B cell (primary cell): ENCODE data around the gene ZNF564. TPM values are rescaled to one million over a fixed set of nuclear protein-coding genes. Genes with fewer than 3 reads are reported as not detected.

Source experiments
- ATAC-seq: fragments of 200-7000 bp; cut with Tn5 transposase; one replicate; pipeline ENCODE4 v1.10.0; 2021; ENCODE audit warnings: low read depth, mild to moderate bottlenecking, moderate number of reproducible peaks, moderate library complexity
- CTCF ChIA-PET: fragments of 350-600 bp; sonication (Branson Sonifier 250); formaldehyde crosslinking; loops from one replicate; lab custom pipeline; 2021; ENCODE audit warnings: antibody characterized with exemption, inconsistent platforms; lab: Charles Lee
- POLR2A ChIA-PET: fragments of 350-600 bp; sonication (Branson Sonifier 250); formaldehyde crosslinking; loops from one replicate; lab custom pipeline; 2021; ENCODE audit warnings: antibody characterized with exemption; lab: Charles Lee
- DNase-seq: peaks from one replicate; pipeline ENCODE4 v3.0.0; 2013
- H2AFZ ChIP-seq: 2 replicates; pipeline ENCODE4 v1.6.1; 2012; ENCODE audit warnings: mild to moderate bottlenecking, low read depth, low read length; ENCODE audit not compliant: insufficient read depth, poor library complexity, severe bottlenecking
- H3K27ac ChIP-seq, 2 donors: 1 replicate in 1 of 2; 2 replicates in 1 of 2; pipeline ENCODE4 v1.5.1; 2012 to 2013; ENCODE audit warnings: low read length in 2 of 2, mild to moderate bottlenecking in 2 of 2, moderate library complexity in 1 of 2
- H3K27me3 ChIP-seq, 4 experiments: fragments of 200-600 bp in 1 of 4; sonication (generic) in 1 of 4; replicated peaks in 1 of 4; 1 replicate in 2 of 4; 2 replicates in 2 of 4; pipeline versions ENCODE4 v1.6.1 to v1.7.0; 2013 to 2016; ENCODE audit warnings: low read length in 3 of 4, mild to moderate bottlenecking in 2 of 4, mixed read lengths in 1 of 4, moderate library complexity in 1 of 4; ENCODE audit not compliant: insufficient read depth in 4 of 4, control insufficient read depth in 3 of 4; ENCODE audit errors: control extremely low read depth in 1 of 4
- H3K36me3 ChIP-seq, 2 experiments: replicated peaks in 1 of 2; 1 replicate in 1 of 2; 2 replicates in 1 of 2; pipeline versions ENCODE4 v1.6.1 to v1.7.1; 2013; ENCODE audit warnings: low read length in 1 of 2; ENCODE audit not compliant: insufficient read depth in 2 of 2, control insufficient read depth in 1 of 2; ENCODE audit errors: control extremely low read depth in 1 of 2, extremely low read depth in 1 of 2
- H3K4me1 ChIP-seq, 2 donors: fragments of 200-600 bp in 1 of 2; sonication (generic) in 1 of 2; 1 replicate in 1 of 2; 2 replicates in 1 of 2; pipeline versions ENCODE4 v1.5.1 to v1.6.1; 2013 to 2017; ENCODE audit warnings: low read length in 2 of 2; ENCODE audit not compliant: control insufficient read depth in 2 of 2, insufficient read depth in 2 of 2
- H3K4me2 ChIP-seq: replicated peaks from 2 replicates; pipeline ENCODE3; 2012; ENCODE audit warnings: mild to moderate bottlenecking, low read depth, low read length; ENCODE audit not compliant: poor library complexity, severe bottlenecking
- H3K4me3 ChIP-seq, 5 experiments: fragments of 200-600 bp in 1 of 5; sonication (generic) in 1 of 5; 1 replicate in 3 of 5; 2 replicates in 2 of 5; pipeline versions ENCODE4 v1.5.1 to v1.7.0; 2011 to 2016; ENCODE audit warnings: low read length in 4 of 5, mild to moderate bottlenecking in 4 of 5, low read depth in 2 of 5, control low read depth in 1 of 5, moderate library complexity in 1 of 5; ENCODE audit not compliant: insufficient read depth in 1 of 5; ENCODE audit errors: control extremely low read depth in 1 of 5, extremely low read depth in 1 of 5
- H3K79me2 ChIP-seq: fragments of 200-600 bp; sonication (generic); one replicate; pipeline ENCODE4 v1.6.0; 2016; ENCODE audit warnings: low read length; ENCODE audit not compliant: control insufficient read depth, insufficient read depth
- H3K9ac ChIP-seq: fragments of 200-600 bp; sonication (generic); 2 replicates; pipeline ENCODE4 v1.6.1; 2017; ENCODE audit warnings: mild to moderate bottlenecking, low read length, moderate library complexity
- H3K9me3 ChIP-seq, 3 donors: one replicate each; pipeline versions ENCODE4 v1.6.1 to v1.7.1; 2013; ENCODE audit warnings: low read length in 2 of 3; ENCODE audit not compliant: control insufficient read depth in 2 of 3, insufficient read depth in 1 of 3; ENCODE audit errors: control extremely low read depth in 1 of 3
- H4K20me1 ChIP-seq: 2 replicates; pipeline ENCODE4 v1.6.0; 2012; ENCODE audit warnings: mild to moderate bottlenecking, low read length; ENCODE audit not compliant: insufficient read depth, control insufficient read depth, poor library complexity, severe bottlenecking
- H3K27ac Mint-ChIP-seq: one replicate; pipeline ENCODE4 v1.8.0; 2021; ENCODE audit warnings: mixed read lengths
- H3K27me3 Mint-ChIP-seq: one replicate; pipeline ENCODE4 v1.8.0; 2021; ENCODE audit warnings: mixed read lengths
- H3K4me1 Mint-ChIP-seq: one replicate; pipeline ENCODE4 v1.8.0; 2021; ENCODE audit warnings: mixed read lengths
- H3K4me3 Mint-ChIP-seq: one replicate; pipeline ENCODE4 v1.8.0; 2021; ENCODE audit warnings: mixed read lengths
- H3K9me3 Mint-ChIP-seq: one replicate; pipeline ENCODE4 v1.8.0; 2022; ENCODE audit warnings: mixed read lengths; ENCODE audit not compliant: insufficient read depth
- CTCF ChIP-seq: fragments of 200-600 bp; IDR thresholded peaks from one replicate; pipeline ENCODE4 v1.8.0; 2022; ENCODE audit warnings: antibody characterized with exemption, mild to moderate bottlenecking
- EZH2 ChIP-seq: IDR thresholded peaks from 2 replicates; pipeline ENCODE4 v1.6.1; 2012; ENCODE audit warnings: borderline replicate concordance, low read depth, mild to moderate bottlenecking, moderate library complexity, low read length; ENCODE audit not compliant: insufficient read depth, poor library complexity, severe bottlenecking
- WGBS: methylation state at CpG from one replicate; pipeline ENCODE4 v1.1.5; 2013; ENCODE audit warnings: missing lambda C conversion rate; ENCODE audit not compliant: insufficient coverage; 5-methylcytosine and 5-hydroxymethylcytosine counted together
- intact Hi-C: fragments of 100-400 bp; cut with micrococcal nuclease; formaldehyde crosslinking; loops from one replicate; pipeline ENCODE4 v1.10.0; 2022
- polyA plus RNA-seq: library from polyadenylated mRNA; depleted of rRNA; stranded (reverse); fragments of >200 nt; gene quantifications from 2 replicates; pipeline ENCODE4 v1.2.3, GENCODE V29; 2012
- total RNA-seq, 2 donors: library from RNA; stranded (reverse); fragments of 120-200 nt in 1 of 2; gene quantifications; 1 replicate in 1 of 2; 2 replicates in 1 of 2; pipeline versions ENCODE4 v1.2.3 to v1.2.4, GENCODE V29; 2013 to 2022

Gene ZNF564
- total and polyA plus RNA-seq, 2 donors (not counting 1 experiment from before 2014, with no cell fraction given): 2.8 to 31.8 TPM

- H3K4me1 Mint-ChIP-seq: peaks cover 14% of the 10 kb centered on the region
- intact Hi-C loops: no loop called here
- ChIA-PET POLR2A (interaction anchor here (1.3 kb wide), 1 partner anchor 54 kb away, joined by 7 read pairs; the partner anchor contains the start of gene ZNF564), CTCF (interaction anchor here (1.2 to 1.4 kb wide), 2 partner anchors 12 to 115 kb away, joined by 3 read pairs; partner anchors contain the start of genes ZNF490, ZNF709 and ZNF791)
- Histone ChIP-seq H2AFZ (no peak overlapping the region), H3K79me2 (no peaks in the 10 kb centered on the region), H3K9ac (no peak overlapping the region), H3K27me3 (no peaks in the 10 kb centered on the region), H3K36me3 (no peaks in the 10 kb centered on the region), H3K4me3 (no peak overlapping the region), H3K4me1 (peaks cover 7 to 11% of the 10 kb centered on the region in 2 donors), H3K27ac (no peak overlapping the region), H4K20me1 (no peaks in the 10 kb centered on the region), H3K9me3 (peaks cover 0 to 3% (median 0%) of the 10 kb centered on the region in 3 donors), H3K4me2 (no peak overlapping the region)
- H3K27me3 Mint-ChIP-seq: no peaks in the 10 kb centered on the region
- ATAC-seq (no peak), DNase-seq (peak; percentile 15)
- WGBS: 100% methylated on average over 5 of the region's 6 CpGs
- H3K4me3 Mint-ChIP-seq: peak overlapping the region; percentile 70
- no peaks in the 10 kb centered on the region for H3K9me3 Mint-ChIP-seq
- H3K27ac Mint-ChIP-seq: no peak overlapping the region
- TF ChIP-seq CTCF (no peak), EZH2 (no peak)
Observed at GRCh38 chr19:12496480-12496879, 54.8 kb downstream of the ZNF564 start.
